Activated effector memory CD4-positive, alpha-beta T cell treated with Interleukin-2 at 50 U/mL for 16 hours (primary cell): ENCODE results near the gene IDH2.

Source experiments
- DNase-seq: peaks from one replicate; pipeline ENCODE4 v3.0.0-alpha.2; 2020

IDH2 gene

DNA sequence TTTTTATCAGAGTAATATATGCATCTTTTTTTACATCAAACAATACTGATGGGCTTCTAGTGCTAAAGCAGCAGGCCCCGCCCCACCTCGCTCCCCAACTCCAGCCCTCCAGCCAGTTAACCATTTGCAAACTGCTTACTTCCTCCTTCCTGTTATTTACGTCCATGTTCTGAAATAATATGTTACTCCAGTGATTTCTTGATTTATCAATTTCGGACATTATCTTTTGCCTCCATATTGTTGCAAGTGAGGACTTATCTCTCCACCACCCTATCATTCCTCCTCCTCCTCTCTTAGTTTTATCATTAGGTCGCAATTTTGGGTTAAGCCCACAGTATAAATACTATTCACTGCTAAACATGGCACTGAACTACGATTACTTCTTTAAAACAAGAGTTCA, 61.6 kb downstream of the IDH2 start:
- no peak for DNase-seq

- DNase-seq, result no peak
Measured at GRCh38 chr15:90039996-90040395, 62.3 kb downstream of the IDH2 start.

DNA sequence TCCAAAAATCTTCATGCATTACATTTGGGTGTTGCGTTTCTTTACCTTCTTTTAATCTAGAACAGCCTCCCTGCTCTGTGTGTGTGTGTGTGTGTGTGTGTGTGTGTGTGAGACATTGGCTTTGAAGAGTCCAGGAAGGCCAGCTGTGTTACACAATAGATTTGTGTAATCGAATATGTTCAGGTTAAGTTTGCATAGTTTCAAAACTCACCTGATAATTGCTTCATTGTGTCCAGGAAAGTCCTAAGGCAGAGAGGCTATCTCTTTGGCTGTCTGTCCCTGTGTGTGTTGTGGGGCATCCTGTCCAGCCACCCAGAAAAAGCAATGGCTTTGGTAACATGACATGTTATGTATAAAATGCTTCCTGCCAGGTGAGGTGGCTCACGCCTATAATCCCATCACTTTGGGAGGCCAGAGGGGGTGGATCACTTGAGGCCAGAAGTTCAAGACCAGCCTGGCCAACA, 63.6 kb downstream of the IDH2 start:
- DNase-seq, result no peak

GRCh38 chr15:90037961-90038631, 64.2 kb downstream of the IDH2 start:
- DNase-seq, result no peak

DNA sequence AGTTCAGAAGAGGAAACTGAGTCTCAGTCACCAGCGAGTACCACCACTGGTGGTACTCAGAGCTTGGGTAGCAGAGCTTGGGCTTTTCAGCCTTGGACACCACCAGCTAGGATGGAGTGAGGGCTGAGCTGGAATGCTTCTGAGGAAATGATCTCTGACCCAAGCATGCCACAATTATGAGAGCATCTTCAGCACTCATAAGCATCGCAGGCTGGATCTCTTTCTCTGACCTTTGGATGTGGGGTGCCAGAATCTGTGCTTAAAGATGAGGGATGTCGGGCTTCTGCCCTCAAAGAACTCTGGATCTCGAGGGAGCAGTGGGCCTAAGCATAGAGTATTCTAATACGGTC, 64.8 kb downstream of the IDH2 start:
- DNase-seq, result no peak

DNA sequence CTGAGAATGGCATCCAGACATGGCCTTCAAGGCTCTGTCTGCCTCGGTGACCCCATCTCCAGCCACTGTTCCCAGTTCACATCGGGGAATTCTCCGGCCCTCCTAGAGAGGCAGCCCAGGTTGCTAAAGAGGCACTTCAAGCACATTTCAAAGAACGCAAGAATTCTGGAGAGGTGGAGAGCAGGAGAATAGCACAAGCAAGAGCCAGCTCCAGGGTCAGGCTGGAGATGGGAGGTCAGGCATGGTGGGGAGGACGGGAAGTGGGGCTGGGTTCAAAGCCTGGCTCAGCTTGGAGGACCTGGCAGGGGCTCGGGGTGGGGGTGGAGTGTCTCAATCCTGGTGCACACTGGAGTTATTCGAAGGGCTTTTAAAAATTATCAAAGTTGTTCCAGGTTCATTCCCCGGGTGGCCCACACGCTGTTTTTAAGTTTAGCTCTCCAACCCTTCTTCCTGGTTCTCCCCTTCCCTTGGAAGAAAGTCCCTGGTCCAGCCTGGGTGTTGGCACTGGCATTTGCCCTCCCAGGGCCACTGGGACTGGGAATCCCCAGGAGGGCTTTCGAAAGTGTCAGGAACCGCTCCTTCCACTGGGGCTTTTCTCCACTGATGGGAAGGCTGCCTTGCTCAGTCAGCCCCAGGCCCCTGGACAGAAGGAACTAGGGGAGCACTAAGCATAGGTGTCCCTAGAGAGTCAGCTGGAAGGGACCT, 65.3 kb downstream of the IDH2 start:
- no peak for DNase-seq

GRCh38 chr15:90036343-90036742, 65.9 kb downstream of the IDH2 start:
- no peak for DNase-seq

GRCh38 chr15:90035840-90036230, 66.4 kb downstream of the IDH2 start:
- DNase-seq, result no peak

GRCh38 chr15:90035095-90035839, 67.0 kb downstream of the IDH2 start:
- no peak for DNase-seq

GRCh38 chr15:90033448-90033847, 68.8 kb downstream of the IDH2 start:
- DNase-seq, result no peak
